ENCODE results near the gene SLC25A30. TPM values are rescaled to one million over a fixed set of nuclear protein-coding genes. Genes with fewer than 3 reads are reported as not detected.
A peak's percentile ranks its signal among the peaks of the same experiment; 100 is the strongest.

The SLC25A30 gene
- total RNA-seq, 1 donor from 2014 or later: 11.5 TPM

- DNase-seq (ENCODE audit: extremely low spot score in 2 of 2): no peak
- intact Hi-C loops (cut with DNase I): no loop called here
- Histone ChIP-seq H3K4me1 (peaks cover 18% of the 10 kb centered on the region), H3K27me3 (no peaks in the 10 kb centered on the region), H3K9me3 (no peaks in the 10 kb centered on the region), H3K27ac (peak overlapping the region; percentile 57), H3K4me3 (no peak overlapping the region), H3K36me3 (no peaks in the 10 kb centered on the region)
- TF ChIP-seq CTCF (IDR thresholded peaks at IDR 0.05): no peak
- no peak for TF ChIP-seq POLR2A (IDR thresholded peaks at IDR 0.05)
- TF ChIP-seq POLR2AphosphoS5 (IDR thresholded peaks at IDR 0.05; ENCODE audit: insufficient read depth in 1 of 2, low read depth in 1 of 2): peak; percentile 28 to 84
These were observed 50.8 kb downstream of the SLC25A30 start for GRCh38 chr13:45367358-45367757.

GRCh38 chr13:45365558-45365885 is 52.7 kb downstream of the SLC25A30 start:
- TF ChIP-seq CTCF (IDR thresholded peaks at IDR 0.05): no peak
- TF ChIP-seq POLR2A (IDR thresholded peaks at IDR 0.05): no peak
- TF ChIP-seq POLR2AphosphoS5 (IDR thresholded peaks at IDR 0.05; ENCODE audit: insufficient read depth in 1 of 2, low read depth in 1 of 2): peak in 1 of 2 donors; percentile 25
- peaks cover 0 to 6% of the 10 kb centered on the region in 2 donors for H3K36me3 ChIP-seq
- H3K9me3 ChIP-seq: no peaks in the 10 kb centered on the region
- DNase-seq (ENCODE audit: extremely low spot score in 2 of 2): no peak
- H3K27ac ChIP-seq: no peak overlapping the region
- H3K4me3 ChIP-seq: no peak overlapping the region
- H3K4me1 ChIP-seq: peaks cover 9% of the 10 kb centered on the region
- no peaks in the 10 kb centered on the region for H3K27me3 ChIP-seq
- intact Hi-C loops (cut with DNase I): no loop called here

GRCh38 chr13:45364876-45365557 is 53.2 kb downstream of the SLC25A30 start:
- no peak for DNase-seq (ENCODE audit: extremely low spot score in 2 of 2)
- no peaks in the 10 kb centered on the region for H3K9me3 ChIP-seq
- TF ChIP-seq CTCF (IDR thresholded peaks at IDR 0.05) (no peak), POLR2AphosphoS5 (IDR thresholded peaks at IDR 0.05; ENCODE audit: insufficient read depth in 1 of 2, low read depth in 1 of 2) (no peak), POLR2A (IDR thresholded peaks at IDR 0.05) (no peak)
- H3K27me3 ChIP-seq: no peaks in the 10 kb centered on the region
- H3K36me3 ChIP-seq: peaks cover 0 to 9% of the 10 kb centered on the region in 2 donors
- H3K27ac ChIP-seq: no peak overlapping the region
- intact Hi-C loops (cut with DNase I): no loop called here
- H3K4me3 ChIP-seq: no peak overlapping the region
- peaks cover 9% of the 10 kb centered on the region for H3K4me1 ChIP-seq

GRCh38 chr13:45362939-45363338 is 55.2 kb downstream of the SLC25A30 start:
- no peak overlapping the region for H3K27ac ChIP-seq
- intact Hi-C loops (cut with DNase I): no loop called here
- TF ChIP-seq CTCF (IDR thresholded peaks at IDR 0.05) (no peak), POLR2A (IDR thresholded peaks at IDR 0.05) (no peak), POLR2AphosphoS5 (IDR thresholded peaks at IDR 0.05; ENCODE audit: insufficient read depth in 1 of 2, low read depth in 1 of 2) (no peak)
- peaks cover 0 to 9% of the 10 kb centered on the region in 2 donors for H3K36me3 ChIP-seq
- H3K9me3 ChIP-seq: no peaks in the 10 kb centered on the region
- no peak for DNase-seq (ENCODE audit: extremely low spot score in 2 of 2)
- peaks cover 9% of the 10 kb centered on the region for H3K4me1 ChIP-seq
- H3K27me3 ChIP-seq: no peaks in the 10 kb centered on the region
- no peak overlapping the region for H3K4me3 ChIP-seq

GRCh38 chr13:45361596-45362206 is 56.5 kb downstream of the SLC25A30 start:
- intact Hi-C loops (cut with DNase I): no loop called here
- H3K4me1 ChIP-seq: no peaks in the 10 kb centered on the region
- no peak for DNase-seq (ENCODE audit: extremely low spot score in 2 of 2)
- no peaks in the 10 kb centered on the region for H3K9me3 ChIP-seq
- H3K27me3 ChIP-seq: no peaks in the 10 kb centered on the region
- TF ChIP-seq CTCF (IDR thresholded peaks at IDR 0.05) (no peak), POLR2AphosphoS5 (IDR thresholded peaks at IDR 0.05; ENCODE audit: insufficient read depth in 1 of 2, low read depth in 1 of 2) (no peak), POLR2A (IDR thresholded peaks at IDR 0.05) (no peak)
- no peak overlapping the region for H3K27ac ChIP-seq
- H3K36me3 ChIP-seq: peaks cover 0 to 9% of the 10 kb centered on the region in 2 donors
- no peak overlapping the region for H3K4me3 ChIP-seq

All from vagina (tissue), 2 donors.